ENCODE results near the gene ERLIN1. TPM values are rescaled to one million over a fixed set of nuclear protein-coding genes. Genes with fewer than 3 reads are reported as not detected.

ERLIN1 gene
- total and polyA plus RNA-seq, 3 experiments from 2014 or later, result 11.8 to 27.7 (median 26.9) TPM

DNA sequence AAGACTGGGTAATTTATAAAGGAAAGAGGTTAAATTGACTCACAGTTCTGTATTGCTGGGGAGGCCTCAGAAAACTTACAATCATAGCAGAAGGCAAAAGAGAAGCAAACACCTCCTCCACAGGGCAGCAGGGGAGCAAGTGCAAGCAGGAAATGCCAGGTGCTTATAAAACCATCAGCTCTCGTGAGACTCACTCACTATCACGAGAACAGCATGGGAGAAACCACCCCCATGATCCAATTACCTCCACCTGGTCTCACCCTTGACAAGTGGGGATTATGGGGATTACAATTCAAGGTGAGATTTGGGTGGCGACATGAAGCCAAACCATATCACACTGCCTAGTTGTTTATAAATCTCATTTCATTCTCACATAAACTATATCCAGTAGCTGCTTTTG is 76.2 kb downstream of the ERLIN1 start:
- no peaks in the 10 kb centered on the region for H3K4me1 ChIP-seq (ENCODE audit: insufficient read depth, low read length)
- Mint-ChIP-seq H3K36me3 (no peaks in the 10 kb centered on the region), H3K4me1 (peaks cover 0 to 2% (median 2%) of the 10 kb centered on the region in 3 donors), H3K27ac (no peak overlapping the region), H3K9me3 (no peaks in the 10 kb centered on the region), H3K27me3 (peaks cover 14 to 29% of the 10 kb centered on the region in 2 donors), H3K4me3 (no peak overlapping the region)
- H3K9me3 ChIP-seq (ENCODE audit: low read length), result no peaks in the 10 kb centered on the region
- ChIA-PET POLR2A (no interaction called here), CTCF (no interaction called here)
- no peaks in the 10 kb centered on the region for H3K36me3 ChIP-seq (ENCODE audit: insufficient read depth, low read length)
- no peaks in the 10 kb centered on the region for H3K27me3 ChIP-seq (ENCODE audit: insufficient read depth, low read length, poor library complexity, severe bottlenecking)
- DNase-seq, result no peak
- H3K4me3 ChIP-seq (ENCODE audit: low read length), result no peak overlapping the region
- no peak overlapping the region for H3K27ac ChIP-seq (ENCODE audit: low read depth, low read length)

DNA sequence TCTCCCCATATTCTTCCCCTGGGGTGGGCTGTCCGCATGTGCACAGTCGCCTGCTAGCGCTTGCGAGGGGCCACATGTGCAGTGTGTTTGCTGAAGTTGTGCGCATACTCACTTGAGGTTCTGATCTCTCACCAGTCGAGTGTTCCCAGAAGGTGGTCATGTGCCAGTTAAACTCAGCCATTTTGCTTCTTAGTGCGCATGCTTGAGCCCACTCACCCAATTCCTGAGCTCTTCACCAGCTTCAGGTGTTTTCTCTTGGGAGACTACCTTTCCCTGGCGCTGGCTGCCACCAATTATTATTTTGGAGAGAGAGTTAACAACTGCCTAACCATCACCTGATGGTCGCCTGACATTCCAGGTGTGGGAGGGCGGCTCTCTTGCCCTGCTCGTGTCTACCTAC is 79.0 kb downstream of the ERLIN1 start:
- Mint-ChIP-seq H3K27ac (no peak overlapping the region), H3K27me3 (peaks cover 17 to 45% of the 10 kb centered on the region in 2 donors), H3K36me3 (no peaks in the 10 kb centered on the region), H3K9me3 (peaks cover 0 to 4% (median 0%) of the 10 kb centered on the region in 5 donors), H3K4me1 (no peaks in the 10 kb centered on the region), H3K4me3 (no peak overlapping the region)
- H3K4me1 ChIP-seq (ENCODE audit: insufficient read depth, low read length), result no peaks in the 10 kb centered on the region
- no peaks in the 10 kb centered on the region for H3K9me3 ChIP-seq (ENCODE audit: low read length)
- ChIA-PET CTCF (no interaction called here), POLR2A (no interaction called here)
- no peak overlapping the region for H3K27ac ChIP-seq (ENCODE audit: low read depth, low read length)
- H3K36me3 ChIP-seq (ENCODE audit: insufficient read depth, low read length), result no peaks in the 10 kb centered on the region
- no peak overlapping the region for H3K4me3 ChIP-seq (ENCODE audit: low read length)
- no peak for DNase-seq
- no peaks in the 10 kb centered on the region for H3K27me3 ChIP-seq (ENCODE audit: insufficient read depth, low read length, poor library complexity, severe bottlenecking)

DNA sequence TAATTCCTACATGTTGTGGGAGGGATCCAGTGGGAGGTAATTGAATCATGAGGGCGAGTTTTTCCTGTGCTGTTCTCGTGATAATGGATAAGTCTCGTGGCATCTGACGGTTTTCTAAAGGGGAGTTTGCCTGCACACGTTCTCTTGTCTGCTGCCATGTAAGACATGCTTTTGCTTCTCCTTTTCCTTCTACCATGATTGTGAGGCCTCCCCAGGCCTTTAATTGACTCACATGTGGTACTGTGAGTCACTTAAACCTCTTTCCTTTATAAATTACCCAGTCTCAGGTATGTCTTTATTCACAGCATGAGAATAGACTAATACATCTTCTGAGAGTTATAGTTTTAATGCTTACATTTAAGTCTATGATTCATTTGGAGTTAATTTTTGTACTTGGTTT is 81.5 kb downstream of the ERLIN1 start:
- Mint-ChIP-seq H3K27me3 (peaks cover 17 to 53% of the 10 kb centered on the region in 2 donors), H3K36me3 (no peaks in the 10 kb centered on the region), H3K9me3 (peaks cover 0 to 4% (median 0%) of the 10 kb centered on the region in 5 donors), H3K4me3 (no peak overlapping the region), H3K27ac (no peak overlapping the region), H3K4me1 (no peaks in the 10 kb centered on the region)
- Histone ChIP-seq H3K4me1 (ENCODE audit: insufficient read depth, low read length) (no peaks in the 10 kb centered on the region), H3K9me3 (ENCODE audit: low read length) (no peaks in the 10 kb centered on the region), H3K4me3 (ENCODE audit: low read length) (no peak overlapping the region), H3K27me3 (ENCODE audit: insufficient read depth, low read length, poor library complexity, severe bottlenecking) (no peaks in the 10 kb centered on the region), H3K36me3 (ENCODE audit: insufficient read depth, low read length) (no peaks in the 10 kb centered on the region), H3K27ac (ENCODE audit: low read depth, low read length) (no peak overlapping the region)
- CTCF ChIA-PET, result no interaction called here
- POLR2A ChIA-PET, result no interaction called here
- no peak for DNase-seq

DNA sequence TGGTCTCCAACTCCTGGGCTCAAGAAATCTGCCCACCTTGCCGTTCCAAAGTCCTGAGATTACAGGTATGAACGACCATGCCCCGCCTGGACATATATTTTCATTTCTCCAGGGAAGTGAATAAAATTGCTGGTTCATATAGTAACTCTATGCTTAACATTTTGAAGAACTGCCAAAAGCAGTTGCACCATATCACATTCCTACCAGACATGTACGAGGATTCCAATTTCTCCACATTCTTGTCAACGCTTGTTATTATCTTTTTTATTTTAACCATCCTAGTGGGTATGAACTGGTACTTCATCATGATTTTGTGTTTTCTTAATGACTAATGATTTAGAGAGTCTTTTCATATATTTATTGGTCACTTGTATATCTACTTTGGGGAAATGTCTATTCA is 82.2 kb downstream of the ERLIN1 start:
- peaks cover 18 to 59% of the 10 kb centered on the region in 2 donors for H3K27me3 Mint-ChIP-seq
- CTCF ChIA-PET, result no interaction called here
- no peak for DNase-seq

GRCh38 chr10:100101192-100102076 is 84.4 kb downstream of the ERLIN1 start:
- Histone ChIP-seq H3K36me3 (ENCODE audit: insufficient read depth, low read length) (no peaks in the 10 kb centered on the region), H3K27me3 (ENCODE audit: insufficient read depth, low read length, poor library complexity, severe bottlenecking) (no peaks in the 10 kb centered on the region), H3K4me3 (ENCODE audit: low read length) (no peak overlapping the region), H3K9me3 (ENCODE audit: low read length) (no peaks in the 10 kb centered on the region), H3K4me1 (ENCODE audit: insufficient read depth, low read length) (no peaks in the 10 kb centered on the region), H3K27ac (ENCODE audit: low read depth, low read length) (no peak overlapping the region)
- Mint-ChIP-seq H3K27ac (no peak overlapping the region), H3K9me3 (peaks cover 0 to 7% (median 2%) of the 10 kb centered on the region in 5 donors), H3K4me3 (no peak overlapping the region), H3K4me1 (no peaks in the 10 kb centered on the region), H3K36me3 (no peaks in the 10 kb centered on the region), H3K27me3 (peaks cover 19 to 59% of the 10 kb centered on the region in 2 donors)
- DNase-seq, result no peak
- ChIA-PET CTCF (no interaction called here), POLR2A (no interaction called here)

More for the DNA sequence above, 82.2 kb downstream of the ERLIN1 start:
- H3K27me3 ChIP-seq (ENCODE audit: insufficient read depth, low read length, poor library complexity, severe bottlenecking), result no peaks in the 10 kb centered on the region
- Mint-ChIP-seq H3K27ac (no peak overlapping the region), H3K4me1 (no peaks in the 10 kb centered on the region), H3K4me3 (no peak overlapping the region), H3K36me3 (no peaks in the 10 kb centered on the region), H3K9me3 (peaks cover 0 to 4% (median 0%) of the 10 kb centered on the region in 5 donors)
- POLR2A ChIA-PET, result no interaction called here
- no peaks in the 10 kb centered on the region for H3K36me3 ChIP-seq (ENCODE audit: insufficient read depth, low read length)
- no peak overlapping the region for H3K4me3 ChIP-seq (ENCODE audit: low read length)
- H3K9me3 ChIP-seq (ENCODE audit: low read length), result no peaks in the 10 kb centered on the region
- H3K4me1 ChIP-seq (ENCODE audit: insufficient read depth, low read length), result no peaks in the 10 kb centered on the region
- no peak overlapping the region for H3K27ac ChIP-seq (ENCODE audit: low read depth, low read length)

GRCh38 chr10:100100651-100101184 is 85.1 kb downstream of the ERLIN1 start:
- Histone ChIP-seq H3K9me3 (ENCODE audit: low read length) (no peaks in the 10 kb centered on the region), H3K4me3 (ENCODE audit: low read length) (no peak overlapping the region), H3K27ac (ENCODE audit: low read depth, low read length) (no peak overlapping the region), H3K4me1 (ENCODE audit: insufficient read depth, low read length) (no peaks in the 10 kb centered on the region), H3K27me3 (ENCODE audit: insufficient read depth, low read length, poor library complexity, severe bottlenecking) (no peaks in the 10 kb centered on the region), H3K36me3 (ENCODE audit: insufficient read depth, low read length) (no peaks in the 10 kb centered on the region)
- Mint-ChIP-seq H3K27ac (peak overlapping the region in 1 of 8 donors; percentile 0), H3K4me3 (no peak overlapping the region), H3K4me1 (no peaks in the 10 kb centered on the region), H3K9me3 (peaks cover 0 to 7% (median 2%) of the 10 kb centered on the region in 5 donors), H3K36me3 (no peaks in the 10 kb centered on the region), H3K27me3 (peaks cover 19 to 59% of the 10 kb centered on the region in 2 donors)
- no peak for DNase-seq
- ChIA-PET POLR2A (no interaction called here), CTCF (no interaction called here)

Other genes with a start within 250 kb of the ERLIN1 start
- 1 to 10 TPM; 2.0 to 2.3 TPM for gene DNMBP, start 176.1 kb downstream of the ERLIN1 start, total RNA-seq
- 1.5 TPM for gene DNMBP, start 176.1 kb downstream of the ERLIN1 start, polyA plus RNA-seq
- not detected for gene CPN1, start 104.2 kb downstream of the ERLIN1 start, total RNA-seq
- gene CPN1, start 104.2 kb downstream of the ERLIN1 start, polyA plus RNA-seq, result not detected
- 10 to 100 TPM; 41.1 to 41.4 TPM for gene CHUK, start 43.6 kb upstream of the ERLIN1 start, total RNA-seq
- 17.4 TPM for gene CHUK, start 43.6 kb upstream of the ERLIN1 start, polyA plus RNA-seq
- 10 to 100 TPM; 45.7 to 48.5 TPM for gene CWF19L1, start 81.6 kb upstream of the ERLIN1 start, total RNA-seq
- 29.9 TPM for gene CWF19L1, start 81.6 kb upstream of the ERLIN1 start, polyA plus RNA-seq
- 10 to 100 TPM; 69.7 to 73.2 TPM for gene BLOC1S2, start 100.7 kb upstream of the ERLIN1 start, total RNA-seq
- gene BLOC1S2, start 100.7 kb upstream of the ERLIN1 start, polyA plus RNA-seq, result 74.6 TPM
- gene PKD2L1, start 144.2 kb upstream of the ERLIN1 start, total RNA-seq, result not detected
- gene PKD2L1, start 144.2 kb upstream of the ERLIN1 start, polyA plus RNA-seq, result not detected
- 10 to 100 TPM; 43.9 to 45.3 TPM for gene SCD, start 161.2 kb upstream of the ERLIN1 start, total RNA-seq
- gene SCD, start 161.2 kb upstream of the ERLIN1 start, polyA plus RNA-seq, result 5.1 TPM

All from CD8-positive, alpha-beta memory T cell (primary cell).